Loucy (cell line): ENCODE results near the gene KAT6B.
A peak's percentile ranks its signal among the peaks of the same experiment; 100 is the strongest.

Experiments used
- H2AFZ ChIP-seq: fragments of 200-600 bp; sonication (generic); 2 replicates; pipeline ENCODE4 v1.6.0; 2016; ENCODE audit warnings: antibody characterized with exemption, mild to moderate bottlenecking, low read length, moderate library complexity
- H3F3A ChIP-seq: fragments of 200-600 bp; 2 replicates; pipeline ENCODE4 v1.6.0; 2016; ENCODE audit warnings: antibody characterized with exemption, low read depth, mild to moderate bottlenecking
- H3K27me3 ChIP-seq: fragments of 200-600 bp; sonication (generic); 2 replicates; pipeline ENCODE4 v1.6.1; 2014; ENCODE audit warnings: low read length, mild to moderate bottlenecking; ENCODE audit not compliant: insufficient read depth, poor library complexity, severe bottlenecking
- H3K36me3 ChIP-seq: fragments of 200-600 bp; sonication (generic); 2 replicates; pipeline ENCODE4 v1.6.1; 2016; ENCODE audit warnings: low read length; ENCODE audit not compliant: insufficient read depth
- H3K4me1 ChIP-seq: fragments of 200-600 bp; sonication (generic); 2 replicates; pipeline ENCODE4 v1.5.1; 2014; ENCODE audit warnings: low read length, mild to moderate bottlenecking; ENCODE audit not compliant: insufficient read depth, poor library complexity, severe bottlenecking
- H3K4me2 ChIP-seq: fragments of 200-600 bp; sonication (generic); 2 replicates; pipeline ENCODE4 v1.6.0; 2014; ENCODE audit warnings: antibody characterized with exemption, low read length, low read depth, mild to moderate bottlenecking; ENCODE audit not compliant: poor library complexity, severe bottlenecking
- H3K4me3 ChIP-seq: fragments of 200-600 bp; sonication (generic); 2 replicates; pipeline ENCODE4 v1.5.1; 2014; ENCODE audit warnings: low read length, mild to moderate bottlenecking, mixed read lengths; ENCODE audit not compliant: poor library complexity, severe bottlenecking
- H3K79me2 ChIP-seq: fragments of 200-600 bp; sonication (generic); 2 replicates; pipeline ENCODE4 v1.6.1; 2014; ENCODE audit warnings: low read length; ENCODE audit not compliant: insufficient read depth
- H3K9ac ChIP-seq: fragments of 200-600 bp; sonication (generic); 2 replicates; pipeline ENCODE4 v1.6.0; 2014; ENCODE audit warnings: mild to moderate bottlenecking, low read depth, low read length, moderate library complexity; ENCODE audit not compliant: poor library complexity, severe bottlenecking
- H3K9me2 ChIP-seq: fragments of 200-600 bp; sonication (generic); replicated peaks from 2 replicates; pipeline ENCODE4 v1.6.1; 2016; ENCODE audit warnings: low read depth, low read length, mixed read lengths
- H3K9me3 ChIP-seq: fragments of 200-600 bp; sonication (generic); 2 replicates; pipeline ENCODE4 v1.6.1; 2014; ENCODE audit warnings: mild to moderate bottlenecking, antibody characterized with exemption, low read length, low read depth; ENCODE audit not compliant: insufficient read depth
- H4K20me1 ChIP-seq: fragments of 200-600 bp; sonication (generic); 2 replicates; pipeline ENCODE4 v1.6.0; 2014; ENCODE audit warnings: antibody characterized with exemption, low read length, mild to moderate bottlenecking; ENCODE audit not compliant: insufficient read depth, poor library complexity, severe bottlenecking
- EZH2phosphoT487 ChIP-seq: fragments of 200-600 bp; IDR thresholded peaks from 2 replicates; pipeline ENCODE4 v1.6.1; 2018; ENCODE audit warnings: antibody characterized with exemption, mild to moderate bottlenecking, moderate library complexity, borderline replicate concordance
- TF ChIP-seq, protein P1 (sequence below): fragments of 200-600 bp; sonication (generic); conservative IDR thresholded peaks from 2 replicates; pipeline ENCODE4 v1.5.1; 2014; ENCODE audit warnings: mild to moderate bottlenecking, antibody characterized with exemption, low read length

KAT6B gene

GRCh38 chr10:74855027-74855426 is 28.6 kb downstream of the KAT6B start:
- Histone ChIP-seq H4K20me1 (peaks cover 67% of the 10 kb centered on the region), H3K79me2 (peaks cover 100% of the 10 kb centered on the region), H3K9ac (peak overlapping the region; percentile 31), H3K9me2 (no peaks in the 10 kb centered on the region), H3K4me2 (peak overlapping the region; percentile 22), H2AFZ (no peak overlapping the region), H3K4me3 (no peak overlapping the region), H3K27me3 (no peaks in the 10 kb centered on the region), H3K36me3 (peaks cover 17% of the 10 kb centered on the region; the same call in 1 of the 2 replicates), H3F3A (no peaks in the 10 kb centered on the region), H3K4me1 (peaks cover 25% of the 10 kb centered on the region), H3K9me3 (no peaks in the 10 kb centered on the region)
- TF ChIP-seq EZH2phosphoT487, result no peak
- TF ChIP-seq, protein P1, sequence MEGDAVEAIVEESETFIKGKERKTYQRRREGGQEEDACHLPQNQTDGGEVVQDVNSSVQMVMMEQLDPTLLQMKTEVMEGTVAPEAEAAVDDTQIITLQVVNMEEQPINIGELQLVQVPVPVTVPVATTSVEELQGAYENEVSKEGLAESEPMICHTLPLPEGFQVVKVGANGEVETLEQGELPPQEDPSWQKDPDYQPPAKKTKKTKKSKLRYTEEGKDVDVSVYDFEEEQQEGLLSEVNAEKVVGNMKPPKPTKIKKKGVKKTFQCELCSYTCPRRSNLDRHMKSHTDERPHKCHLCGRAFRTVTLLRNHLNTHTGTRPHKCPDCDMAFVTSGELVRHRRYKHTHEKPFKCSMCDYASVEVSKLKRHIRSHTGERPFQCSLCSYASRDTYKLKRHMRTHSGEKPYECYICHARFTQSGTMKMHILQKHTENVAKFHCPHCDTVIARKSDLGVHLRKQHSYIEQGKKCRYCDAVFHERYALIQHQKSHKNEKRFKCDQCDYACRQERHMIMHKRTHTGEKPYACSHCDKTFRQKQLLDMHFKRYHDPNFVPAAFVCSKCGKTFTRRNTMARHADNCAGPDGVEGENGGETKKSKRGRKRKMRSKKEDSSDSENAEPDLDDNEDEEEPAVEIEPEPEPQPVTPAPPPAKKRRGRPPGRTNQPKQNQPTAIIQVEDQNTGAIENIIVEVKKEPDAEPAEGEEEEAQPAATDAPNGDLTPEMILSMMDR, result no peak

GRCh38 chr10:74855439-74855838 is 29.0 kb downstream of the KAT6B start:
- TF ChIP-seq, protein P1, result no peak
- TF ChIP-seq EZH2phosphoT487, result no peak

GRCh38 chr10:74856940-74857339 is 30.5 kb downstream of the KAT6B start:
- TF ChIP-seq EZH2phosphoT487, result no peak
- TF ChIP-seq, protein P1, result no peak
- no peaks in the 10 kb centered on the region for H3K9me3 ChIP-seq
- H3K9me2 ChIP-seq, result no peaks in the 10 kb centered on the region
- peaks cover 10% of the 10 kb centered on the region; the same call in 1 of the 2 replicates for H3K36me3 ChIP-seq
- peaks cover 61% of the 10 kb centered on the region for H4K20me1 ChIP-seq
- H3K4me1 ChIP-seq, result peaks cover 28% of the 10 kb centered on the region
- no peaks in the 10 kb centered on the region for H3F3A ChIP-seq
- no peak overlapping the region for H3K9ac ChIP-seq
- H3K27me3 ChIP-seq, result no peaks in the 10 kb centered on the region
- no peak overlapping the region for H2AFZ ChIP-seq
- H3K4me3 ChIP-seq, result no peak overlapping the region
- peaks cover 100% of the 10 kb centered on the region for H3K79me2 ChIP-seq
- no peak overlapping the region for H3K4me2 ChIP-seq

More at GRCh38 chr10:74855439-74855838, 29.0 kb downstream of the KAT6B start:
- Histone ChIP-seq H4K20me1 (peaks cover 64% of the 10 kb centered on the region), H3K9me2 (no peaks in the 10 kb centered on the region), H3K4me3 (no peak overlapping the region), H3F3A (no peaks in the 10 kb centered on the region), H3K9me3 (no peaks in the 10 kb centered on the region), H3K79me2 (peaks cover 100% of the 10 kb centered on the region), H2AFZ (no peak overlapping the region), H3K4me2 (peak overlapping the region; percentile 22), H3K4me1 (peaks cover 26% of the 10 kb centered on the region), H3K36me3 (peaks cover 14% of the 10 kb centered on the region; the same call in 1 of the 2 replicates), H3K9ac (peak overlapping the region; percentile 31), H3K27me3 (no peaks in the 10 kb centered on the region)
